ENCODE data around the gene APRT.

Gene APRT

GRCh38 chr16:88842806-88843205, 31.1 kb upstream of the APRT start:
- in situ Hi-C loops (cut with HindIII; ENCODE audit: low sequenced_read_pairs), result no loop called here

GRCh38 chr16:88842308-88842756, 30.6 kb upstream of the APRT start:
- in situ Hi-C loops (cut with HindIII; ENCODE audit: low sequenced_read_pairs), result no loop called here

GRCh38 chr16:88841521-88842307, 30.0 kb upstream of the APRT start:
- in situ Hi-C loops (cut with HindIII; ENCODE audit: low sequenced_read_pairs), result no loop called here

GRCh38 chr16:88840600-88841215, 29.0 kb upstream of the APRT start:
- in situ Hi-C loops (cut with HindIII; ENCODE audit: low sequenced_read_pairs), result no loop called here

- in situ Hi-C loops (cut with HindIII; ENCODE audit: low sequenced_read_pairs), result no loop called here
Observed at GRCh38 chr16:88839745-88840599, 28.2 kb upstream of the APRT start.

- in situ Hi-C loops (cut with HindIII; ENCODE audit: low sequenced_read_pairs), result no loop called here
Observed at GRCh38 chr16:88839026-88839529, 27.4 kb upstream of the APRT start.

- in situ Hi-C loops (cut with HindIII; ENCODE audit: low sequenced_read_pairs), result no loop called here
Observed at GRCh38 chr16:88838566-88838965, 26.8 kb upstream of the APRT start.

- in situ Hi-C loops (cut with HindIII; ENCODE audit: low sequenced_read_pairs), result no loop called here
Observed at GRCh38 chr16:88837806-88838205, 26.1 kb upstream of the APRT start.

GRCh38 chr16:88836791-88837190, 25.1 kb upstream of the APRT start:
- in situ Hi-C loops (cut with HindIII; ENCODE audit: low sequenced_read_pairs), result no loop called here

- in situ Hi-C loops (cut with HindIII; ENCODE audit: low sequenced_read_pairs), result no loop called here
Observed at GRCh38 chr16:88835818-88836217, 24.1 kb upstream of the APRT start.

- in situ Hi-C loops (cut with HindIII; ENCODE audit: low sequenced_read_pairs), result no loop called here
Observed at GRCh38 chr16:88835383-88835782, 23.7 kb upstream of the APRT start.

GRCh38 chr16:88834670-88835069, 22.9 kb upstream of the APRT start:
- in situ Hi-C loops (cut with HindIII; ENCODE audit: low sequenced_read_pairs), result no loop called here

GRCh38 chr16:88833086-88833485, 21.4 kb upstream of the APRT start:
- in situ Hi-C loops (cut with HindIII; ENCODE audit: low sequenced_read_pairs), result no loop called here

- in situ Hi-C loops (cut with HindIII; ENCODE audit: low sequenced_read_pairs), result no loop called here
Observed at GRCh38 chr16:88831838-88832237, 20.1 kb upstream of the APRT start.

GRCh38 chr16:88830783-88831182, 19.1 kb upstream of the APRT start:
- in situ Hi-C loops (cut with HindIII; ENCODE audit: low sequenced_read_pairs), result no loop called here

GRCh38 chr16:88830258-88830657, 18.5 kb upstream of the APRT start:
- in situ Hi-C loops (cut with HindIII; ENCODE audit: low sequenced_read_pairs), result no loop called here

- in situ Hi-C loops (cut with HindIII; ENCODE audit: low sequenced_read_pairs), result no loop called here
Observed at GRCh38 chr16:88828711-88829110, 17.0 kb upstream of the APRT start.

- in situ Hi-C loops (cut with HindIII; ENCODE audit: low sequenced_read_pairs), result no loop called here
Observed at GRCh38 chr16:88827727-88828126, 16.0 kb upstream of the APRT start.

- in situ Hi-C loops (cut with HindIII; ENCODE audit: low sequenced_read_pairs), result no loop called here
Observed at GRCh38 chr16:88826070-88826840, 14.5 kb upstream of the APRT start.

- in situ Hi-C loops (cut with HindIII; ENCODE audit: low sequenced_read_pairs), result no loop called here
Observed at GRCh38 chr16:88825146-88825545, 13.4 kb upstream of the APRT start.
